PC-3 (cell line): ENCODE results near the gene PYROXD2. TPM values are rescaled to one million over a fixed set of nuclear protein-coding genes. Genes with fewer than 3 reads are reported as not detected.

Experiments
- ATAC-seq: fragments of 200-7000 bp; cut with Tn5 transposase; 2 replicates; pipeline ENCODE4 v1.9.1; 2020; ENCODE audit warnings: mild to moderate bottlenecking, moderate library complexity
- BruUV-seq: library from RNA; stranded (reverse); fragments of 400-500 nt; replicated peaks from 2 replicates; lab custom pipeline; 2021; lab: Mats Ljungman, UMichigan
- CTCF ChIA-PET: fragments of 300-600 bp; sonication (Branson Sonifier 250); formaldehyde crosslinking; loops from one replicate; lab custom pipeline; 2022; ENCODE audit warnings: antibody characterized with exemption; lab: Charles Lee
- POLR2A ChIA-PET: fragments of 300-600 bp; sonication (Branson Sonifier 250); formaldehyde crosslinking; loops from one replicate; lab custom pipeline; 2022; ENCODE audit warnings: antibody characterized with exemption; ENCODE audit not compliant: unreplicated experiment; lab: Charles Lee
- DNase-seq: peaks from one replicate; pipeline ENCODE4 v3.0.0-alpha.2; 2015
- H2AFZ ChIP-seq: fragments of 300-600 bp; sonication (generic); 2 replicates; pipeline ENCODE4 v1.6.0; 2016; ENCODE audit warnings: antibody characterized with exemption, low read length
- H3F3A ChIP-seq: fragments of 300-600 bp; sonication (generic); one replicate; pipeline ENCODE4 v1.6.0; 2017; ENCODE audit warnings: antibody characterized with exemption, low read length, control low read depth, mild to moderate bottlenecking; ENCODE audit not compliant: unreplicated experiment
- H3K27ac ChIP-seq: fragments of 300-600 bp; sonication (generic); 2 replicates; pipeline ENCODE4 v1.5.1; 2016; ENCODE audit warnings: mild to moderate bottlenecking, low read length
- H3K27me3 ChIP-seq: fragments of 300-600 bp; sonication (generic); 2 replicates; pipeline ENCODE4 v1.6.1; 2016; ENCODE audit warnings: low read length, mixed read lengths
- H3K36me3 ChIP-seq: fragments of 300-600 bp; sonication (generic); 2 replicates; pipeline ENCODE4 v1.6.1; 2016; ENCODE audit warnings: low read depth, mixed run types, low read length, mixed read lengths
- H3K4me1 ChIP-seq: fragments of 300-600 bp; sonication (generic); 2 replicates; pipeline ENCODE4 v1.5.1; 2016; ENCODE audit warnings: low read length; ENCODE audit not compliant: insufficient read depth
- H3K4me2 ChIP-seq: fragments of 300-600 bp; sonication (generic); 2 replicates; pipeline ENCODE4 v1.6.0; 2016; ENCODE audit warnings: low read length
- H3K4me3 ChIP-seq: fragments of 300-600 bp; sonication (generic); 2 replicates; pipeline ENCODE4 v1.5.1; 2016; ENCODE audit warnings: mild to moderate bottlenecking, low read length, mixed read lengths
- H3K79me2 ChIP-seq: fragments of 300-600 bp; sonication (generic); 2 replicates; pipeline ENCODE4 v1.6.1; 2017; ENCODE audit warnings: low read length, mixed read lengths
- H3K9ac ChIP-seq: fragments of 300-600 bp; sonication (generic); 2 replicates; pipeline ENCODE4 v1.6.0; 2016; ENCODE audit warnings: mild to moderate bottlenecking, low read length
- H3K9me2 ChIP-seq: fragments of 300-600 bp; sonication (generic); replicated peaks from 2 replicates; pipeline ENCODE4 v1.6.1; 2016; ENCODE audit warnings: mixed run types, low read length, mixed read lengths
- H3K9me3 ChIP-seq: fragments of 300-600 bp; sonication (generic); 2 replicates; pipeline ENCODE4 v1.6.1; 2016; ENCODE audit warnings: low read length, mixed read lengths
- H4K20me1 ChIP-seq: fragments of 300-600 bp; sonication (generic); 2 replicates; pipeline ENCODE4 v1.6.1; 2016; ENCODE audit warnings: low read length, mixed read lengths
- EZH2 ChIP-seq: fragments of 300-600 bp; sonication (generic); IDR thresholded peaks from one replicate; pipeline ENCODE4 v1.6.1; 2017; ENCODE audit warnings: antibody characterized with exemption, mild to moderate bottlenecking, low read length; ENCODE audit not compliant: unreplicated experiment
- EZH2phosphoT487 ChIP-seq: fragments of 300-600 bp; sonication (generic); IDR thresholded peaks from 2 replicates; pipeline ENCODE4 v1.6.1; 2018; ENCODE audit warnings: mild to moderate bottlenecking, antibody characterized with exemption, low read length, borderline replicate concordance
- intact Hi-C: fragments of 100-400 bp; cut with micrococcal nuclease; formaldehyde crosslinking; loops from 2 replicates; pipeline ENCODE4 v1.9.0; 2023
- total RNA-seq: library from RNA; depleted of rRNA; stranded (reverse); fragments of >200 nt; gene quantifications from 2 replicates; pipeline ENCODE4 v1.2.3, GENCODE V29; 2014
- TF ChIP-seq, protein P1 (sequence below): fragments of 300-600 bp; sonication (generic); conservative IDR thresholded peaks from 2 replicates; pipeline ENCODE4 v1.5.1; 2017; ENCODE audit warnings: antibody characterized with exemption, low read depth, mild to moderate bottlenecking, low read length

The PYROXD2 gene
- total RNA-seq, 1 experiment from 2014 or later = 3.1 TPM

DNA sequence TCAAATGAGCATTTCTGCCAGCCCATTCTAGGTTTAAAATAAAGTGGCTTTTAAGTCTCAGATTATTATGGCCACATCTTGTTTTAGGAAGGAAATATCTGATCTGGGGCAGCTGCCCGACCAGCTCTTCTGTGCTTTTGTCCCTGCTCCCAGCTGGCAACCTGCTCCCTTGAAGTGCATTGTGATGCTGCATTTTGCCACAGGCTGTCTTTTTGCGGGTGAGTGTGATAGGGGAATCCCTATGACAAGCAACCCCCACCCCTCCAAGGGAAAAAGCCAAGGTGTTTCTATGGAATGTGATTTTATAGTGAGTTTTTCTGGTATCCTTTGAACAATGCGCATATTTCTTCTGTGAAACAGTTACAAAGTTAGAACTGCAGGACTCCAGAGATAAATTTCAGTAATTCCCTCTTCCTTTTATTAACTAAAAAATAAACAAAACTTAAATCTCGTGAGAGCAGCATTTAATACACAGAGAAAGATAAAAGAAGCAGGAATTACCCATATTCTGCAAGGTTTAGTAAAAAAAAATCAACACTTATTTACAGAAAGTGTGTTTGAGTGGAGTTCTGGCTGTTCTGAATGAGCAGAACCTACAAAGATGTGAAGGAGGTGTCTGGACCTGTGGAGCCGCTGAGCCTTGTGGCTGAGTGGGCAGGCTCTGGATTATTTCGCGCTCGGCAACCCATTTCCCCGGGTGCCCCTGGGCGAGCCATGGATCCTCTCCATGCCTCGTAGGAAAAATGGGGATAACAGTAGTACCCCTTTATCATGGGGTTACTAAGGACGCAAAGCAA, 41.9 kb upstream of the PYROXD2 start:
- intact Hi-C loops = no loop called here
- ChIA-PET CTCF (interaction anchor here (0.7 kb wide), 1 partner anchor 113 kb away, joined by 3 read pairs; no protein-coding TSS in a partner anchor), POLR2A (no interaction called here)
- peaks cover 20% of the 10 kb centered on the region for H3K4me1 ChIP-seq
- TF ChIP-seq, protein P1, sequence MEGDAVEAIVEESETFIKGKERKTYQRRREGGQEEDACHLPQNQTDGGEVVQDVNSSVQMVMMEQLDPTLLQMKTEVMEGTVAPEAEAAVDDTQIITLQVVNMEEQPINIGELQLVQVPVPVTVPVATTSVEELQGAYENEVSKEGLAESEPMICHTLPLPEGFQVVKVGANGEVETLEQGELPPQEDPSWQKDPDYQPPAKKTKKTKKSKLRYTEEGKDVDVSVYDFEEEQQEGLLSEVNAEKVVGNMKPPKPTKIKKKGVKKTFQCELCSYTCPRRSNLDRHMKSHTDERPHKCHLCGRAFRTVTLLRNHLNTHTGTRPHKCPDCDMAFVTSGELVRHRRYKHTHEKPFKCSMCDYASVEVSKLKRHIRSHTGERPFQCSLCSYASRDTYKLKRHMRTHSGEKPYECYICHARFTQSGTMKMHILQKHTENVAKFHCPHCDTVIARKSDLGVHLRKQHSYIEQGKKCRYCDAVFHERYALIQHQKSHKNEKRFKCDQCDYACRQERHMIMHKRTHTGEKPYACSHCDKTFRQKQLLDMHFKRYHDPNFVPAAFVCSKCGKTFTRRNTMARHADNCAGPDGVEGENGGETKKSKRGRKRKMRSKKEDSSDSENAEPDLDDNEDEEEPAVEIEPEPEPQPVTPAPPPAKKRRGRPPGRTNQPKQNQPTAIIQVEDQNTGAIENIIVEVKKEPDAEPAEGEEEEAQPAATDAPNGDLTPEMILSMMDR = no peak
- TF ChIP-seq EZH2phosphoT487 = no peak
- no peak for TF ChIP-seq EZH2
- H3K79me2 ChIP-seq = no peaks in the 10 kb centered on the region
- H3K36me3 ChIP-seq = no peaks in the 10 kb centered on the region
- no peaks in the 10 kb centered on the region for H4K20me1 ChIP-seq
- H3K27ac ChIP-seq = no peak overlapping the region
- no peak for ATAC-seq
- no TSS peak for BruUV-seq
- no peak for DNase-seq
- H3K9ac ChIP-seq = no peak overlapping the region
- H3K9me3 ChIP-seq = no peaks in the 10 kb centered on the region
- no peak overlapping the region for H2AFZ ChIP-seq
- no peak overlapping the region for H3K4me3 ChIP-seq
- H3K27me3 ChIP-seq = no peaks in the 10 kb centered on the region
- no peaks in the 10 kb centered on the region for H3K9me2 ChIP-seq
- no peak overlapping the region for H3K4me2 ChIP-seq
- no peaks in the 10 kb centered on the region for H3F3A ChIP-seq

DNA sequence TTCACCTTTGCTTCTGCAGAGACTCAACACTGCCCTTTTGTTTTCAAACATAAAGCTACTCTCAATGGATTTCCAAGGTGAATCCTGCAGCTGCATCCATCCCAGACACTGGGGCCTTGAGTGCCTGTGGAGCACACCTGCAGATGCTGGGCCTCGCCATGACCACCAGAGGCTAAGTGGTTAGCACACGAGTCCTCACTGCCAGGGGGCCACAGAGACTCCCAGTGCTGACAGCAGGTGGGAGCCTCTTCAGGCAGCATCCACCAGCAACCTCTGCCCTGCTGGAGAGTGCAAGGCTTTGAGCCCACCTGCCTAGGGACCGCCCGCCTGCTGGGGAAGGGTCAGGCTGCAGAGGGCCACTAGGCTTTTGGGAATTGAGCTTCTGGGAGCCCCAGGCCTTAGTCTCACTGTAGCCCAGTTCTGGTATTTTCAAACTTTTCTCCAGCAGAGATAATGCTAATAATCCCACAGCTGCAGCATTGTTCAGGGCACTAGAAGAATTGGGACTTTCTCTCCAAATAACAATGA, 41.1 kb upstream of the PYROXD2 start:
- H3K4me3 ChIP-seq = no peak overlapping the region
- no peaks in the 10 kb centered on the region for H4K20me1 ChIP-seq
- H3K4me2 ChIP-seq = no peak overlapping the region
- no peak overlapping the region for H3K9ac ChIP-seq
- H3K27ac ChIP-seq = no peak overlapping the region
- no peaks in the 10 kb centered on the region for H3K36me3 ChIP-seq
- H3K79me2 ChIP-seq = no peaks in the 10 kb centered on the region
- ChIA-PET POLR2A (no interaction called here), CTCF (interaction anchor here (0.7 kb wide), 1 partner anchor 114 kb away, joined by 3 read pairs; no protein-coding TSS in a partner anchor)
- intact Hi-C loops = no loop called here
- no peaks in the 10 kb centered on the region for H3K9me2 ChIP-seq
- TF ChIP-seq EZH2phosphoT487 (no peak), EZH2 (no peak)
- TF ChIP-seq, protein P1 = no peak
- no peaks in the 10 kb centered on the region for H3K27me3 ChIP-seq
- ATAC-seq = no peak
- DNase-seq = no peak
- no TSS peak for BruUV-seq
- no peaks in the 10 kb centered on the region for H3F3A ChIP-seq
- peaks cover 14% of the 10 kb centered on the region for H3K4me1 ChIP-seq
- H2AFZ ChIP-seq = no peak overlapping the region
- no peaks in the 10 kb centered on the region for H3K9me3 ChIP-seq

DNA sequence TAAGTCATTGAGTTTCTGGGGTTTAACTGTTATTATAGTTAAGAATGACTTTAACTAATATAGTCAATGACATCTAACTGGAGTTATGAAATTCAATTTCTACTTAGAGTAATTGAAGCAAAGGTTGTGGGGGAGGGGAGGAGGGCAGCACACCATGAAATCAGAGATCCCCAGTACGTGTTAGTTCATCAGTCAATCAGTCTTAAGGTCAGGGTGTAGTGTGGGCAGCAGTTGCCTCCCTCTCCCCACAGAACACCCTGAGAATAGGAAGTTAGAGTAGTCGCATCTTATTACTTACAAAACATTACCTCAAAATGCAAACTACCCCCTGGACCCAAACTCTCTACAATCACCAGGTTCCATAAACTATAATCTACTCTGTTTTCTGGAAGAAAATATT, 38.7 kb upstream of the PYROXD2 start:
- Histone ChIP-seq H4K20me1 (no peaks in the 10 kb centered on the region), H3K36me3 (no peaks in the 10 kb centered on the region), H3K4me1 (peaks cover 4% of the 10 kb centered on the region; the same call in 1 of the 2 replicates), H3K27ac (no peak overlapping the region), H3F3A (no peaks in the 10 kb centered on the region), H3K9me3 (no peaks in the 10 kb centered on the region), H3K9ac (no peak overlapping the region), H3K27me3 (no peaks in the 10 kb centered on the region), H3K9me2 (no peaks in the 10 kb centered on the region), H3K4me2 (no peak overlapping the region), H2AFZ (no peak overlapping the region), H3K79me2 (no peaks in the 10 kb centered on the region), H3K4me3 (no peak overlapping the region)
- DNase-seq (no peak), ATAC-seq (no peak)
- POLR2A ChIA-PET = no interaction called here
- TF ChIP-seq EZH2phosphoT487 (no peak), EZH2 (no peak)
- TF ChIP-seq, protein P1 = no peak
- CTCF ChIA-PET = no interaction called here
- intact Hi-C loops = no loop called here
- no TSS peak for BruUV-seq
